Measurements from ENCODE around the gene FOXL1.

Gene FOXL1

DNA sequence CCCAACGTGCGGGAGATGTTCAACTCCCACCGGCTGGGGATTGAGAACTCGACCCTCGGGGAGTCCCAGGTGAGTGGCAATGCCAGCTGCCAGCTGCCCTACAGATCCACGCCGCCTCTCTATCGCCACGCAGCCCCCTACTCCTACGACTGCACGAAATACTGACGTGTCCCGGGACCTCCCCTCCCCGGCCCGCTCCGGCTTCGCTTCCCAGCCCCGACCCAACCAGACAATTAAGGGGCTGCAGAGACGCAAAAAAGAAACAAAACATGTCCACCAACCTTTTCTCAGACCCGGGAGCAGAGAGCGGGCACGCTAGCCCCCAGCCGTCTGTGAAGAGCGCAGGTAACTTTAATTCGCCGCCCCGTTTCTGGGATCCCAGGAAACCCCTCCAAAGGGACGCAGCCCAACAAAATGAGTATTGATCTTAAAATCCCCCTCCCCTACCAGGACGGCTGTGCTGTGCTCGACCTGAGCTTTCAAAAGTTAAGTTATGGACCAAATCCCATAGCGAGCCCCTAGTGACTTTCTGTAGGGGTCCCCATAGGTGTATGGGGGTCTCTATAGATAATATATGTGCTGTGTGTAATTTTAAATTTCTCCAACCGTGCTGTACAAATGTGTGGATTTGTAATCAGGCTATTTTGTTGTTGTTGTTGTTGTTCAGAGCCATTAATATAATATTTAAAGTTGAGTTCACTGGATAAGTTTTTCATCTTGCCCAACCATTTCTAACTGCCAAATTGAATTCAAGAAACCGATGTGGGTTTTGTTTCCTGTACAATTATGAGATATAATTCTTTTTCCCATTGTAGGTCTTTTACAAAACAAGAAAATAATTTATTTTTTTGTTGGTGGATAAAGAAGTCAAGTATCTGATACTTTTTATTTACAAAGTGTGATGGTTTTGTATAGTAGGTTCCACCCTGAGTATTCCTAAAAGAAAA is 9.4 kb upstream of the FOXL1 start:
- DNase-seq, result no peak

DNA sequence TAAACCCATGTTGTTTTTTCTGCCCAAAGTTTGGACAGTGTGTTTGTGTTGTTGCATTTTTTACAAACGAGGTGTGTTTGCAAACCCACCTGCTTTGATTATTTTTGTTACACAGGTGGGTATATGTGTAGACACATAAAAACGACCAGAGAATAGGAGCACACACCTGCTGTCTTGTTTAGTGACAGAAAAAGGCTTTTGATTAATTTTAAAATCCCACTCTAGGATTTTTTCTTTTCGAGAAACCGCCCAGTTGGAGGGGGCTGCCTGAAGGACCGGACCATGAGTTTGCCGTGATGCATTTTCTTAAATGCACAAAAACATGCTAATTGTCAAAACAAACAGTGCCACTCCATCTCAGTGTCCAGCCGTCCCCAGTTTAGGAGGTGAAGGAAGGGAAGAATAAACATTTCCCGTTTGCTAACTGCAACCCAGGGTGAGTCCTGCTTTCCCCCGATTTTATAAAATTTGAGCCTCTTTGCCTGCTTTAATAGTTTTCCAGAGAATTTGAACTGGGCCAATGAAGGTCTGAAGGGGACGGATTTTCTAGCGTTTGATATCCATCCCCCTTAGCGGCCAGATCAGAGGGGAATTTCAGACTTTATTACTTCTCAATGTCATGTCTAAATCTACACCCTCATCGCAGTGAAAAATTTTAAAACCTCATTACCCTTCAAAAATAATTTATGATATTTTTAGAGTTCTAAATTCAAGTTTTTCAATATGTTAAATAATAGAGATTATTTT is 8.5 kb upstream of the FOXL1 start:
- no peak for DNase-seq

DNA sequence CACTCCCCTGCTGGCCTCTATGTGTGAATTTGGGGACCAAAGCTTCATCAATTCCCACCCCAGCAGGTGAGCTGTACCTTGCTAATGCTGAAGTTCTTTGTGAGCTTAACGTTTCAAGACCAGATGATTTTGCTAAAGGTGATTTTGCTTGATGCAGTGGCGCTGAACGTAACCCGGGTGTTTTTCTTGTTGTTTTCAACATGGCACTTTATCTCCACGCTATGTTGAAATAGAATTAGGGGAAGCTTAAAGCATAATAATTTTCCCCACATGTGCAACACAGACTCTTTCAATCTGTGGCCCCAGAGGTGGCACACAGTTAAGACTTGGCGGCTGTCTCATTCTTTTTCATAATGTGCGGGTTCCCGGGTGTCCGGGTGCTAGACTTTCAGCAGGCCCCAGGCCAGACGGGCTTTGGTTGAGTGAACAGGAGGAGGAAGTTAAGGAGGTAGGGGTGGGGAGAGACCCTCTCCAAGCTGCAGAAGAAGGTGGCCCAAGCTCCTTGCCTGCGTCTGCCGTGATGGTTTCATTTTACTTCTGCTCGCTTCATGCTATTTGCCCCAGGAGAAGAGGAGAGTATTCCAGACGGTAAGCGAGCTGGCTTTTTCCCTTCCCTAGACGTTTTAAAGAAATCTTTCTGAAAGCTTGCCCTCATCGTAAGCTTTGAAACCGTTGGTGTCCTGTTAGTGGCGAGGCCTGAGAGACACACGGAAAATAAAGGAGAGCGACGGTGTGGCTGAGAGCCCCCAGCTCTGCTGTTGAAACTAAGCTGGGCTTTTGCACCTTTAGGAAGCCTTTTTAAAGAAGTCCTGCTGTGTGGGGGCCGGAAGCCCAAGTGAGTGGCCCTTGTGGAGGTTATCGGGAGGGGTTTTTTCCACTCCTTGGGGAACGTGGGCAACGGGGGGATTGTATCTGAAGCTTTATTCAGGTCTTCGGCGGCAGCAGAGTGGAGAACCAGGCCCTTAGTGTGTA is 7.5 kb upstream of the FOXL1 start:
- DNase-seq, result no peak

DNA sequence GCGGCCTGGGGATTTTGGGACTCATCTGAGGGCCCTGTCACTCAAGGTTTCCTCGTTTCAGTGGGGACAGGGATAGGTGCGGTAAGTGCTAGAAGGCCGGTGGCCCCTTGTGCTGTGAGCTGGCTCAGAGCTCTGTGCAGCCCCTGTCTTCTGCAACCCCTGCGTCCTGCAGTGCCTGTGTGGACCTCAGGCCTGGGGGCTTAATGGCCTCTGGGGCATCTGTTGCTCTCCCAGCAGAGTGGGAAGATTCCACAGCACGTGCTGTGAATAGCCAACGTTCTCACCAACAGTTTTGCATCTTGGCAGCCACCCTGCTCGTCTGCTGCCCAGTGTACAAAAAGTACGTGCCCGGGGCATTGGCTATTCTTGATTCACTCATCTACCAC is 6.8 kb upstream of the FOXL1 start:
- DNase-seq, result no peak

DNA sequence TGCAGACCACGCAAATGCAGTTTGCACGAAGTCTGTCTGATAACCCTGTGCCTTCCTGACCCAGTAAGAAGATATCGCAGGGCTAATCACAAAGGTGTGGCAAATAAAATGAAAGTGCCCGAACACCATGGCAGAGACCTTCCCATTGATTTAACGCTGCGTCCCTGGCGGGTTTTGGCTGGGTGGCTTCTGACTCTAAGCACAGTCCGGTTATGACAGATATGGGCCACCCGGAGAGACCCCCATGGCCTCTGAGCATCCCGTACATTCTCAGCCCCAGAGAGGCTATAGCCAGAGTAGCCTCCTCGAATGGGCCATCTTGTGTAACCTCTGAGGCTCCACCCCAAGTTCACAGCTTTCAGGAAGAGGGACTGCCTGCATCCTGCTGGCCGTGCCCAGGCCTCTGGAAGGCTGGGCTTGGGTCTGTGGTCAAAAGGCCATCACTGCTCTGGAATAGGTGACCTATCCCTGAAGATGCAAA is 6.3 kb upstream of the FOXL1 start:
- no peak for DNase-seq

DNA sequence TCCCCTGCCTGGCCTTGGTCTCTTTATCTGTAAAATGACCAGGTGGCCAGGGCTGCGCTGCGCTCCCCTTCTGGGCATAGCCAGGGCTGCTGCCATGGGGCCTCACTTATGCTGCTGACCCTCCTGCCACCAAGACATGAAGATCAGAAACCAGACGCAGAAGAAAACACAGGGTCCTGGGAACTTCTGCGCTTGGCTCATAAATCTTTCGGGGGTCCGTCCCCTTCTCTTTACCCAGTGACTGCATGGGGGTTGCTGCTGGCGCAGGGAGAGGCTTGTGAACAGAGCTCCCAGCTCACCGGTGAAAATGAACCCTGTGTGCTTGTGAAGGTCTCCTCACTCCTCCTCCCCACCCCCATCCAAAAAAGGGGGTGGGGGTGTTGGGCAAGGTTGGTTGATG is 5.7 kb upstream of the FOXL1 start:
- DNase-seq, result no peak

DNA sequence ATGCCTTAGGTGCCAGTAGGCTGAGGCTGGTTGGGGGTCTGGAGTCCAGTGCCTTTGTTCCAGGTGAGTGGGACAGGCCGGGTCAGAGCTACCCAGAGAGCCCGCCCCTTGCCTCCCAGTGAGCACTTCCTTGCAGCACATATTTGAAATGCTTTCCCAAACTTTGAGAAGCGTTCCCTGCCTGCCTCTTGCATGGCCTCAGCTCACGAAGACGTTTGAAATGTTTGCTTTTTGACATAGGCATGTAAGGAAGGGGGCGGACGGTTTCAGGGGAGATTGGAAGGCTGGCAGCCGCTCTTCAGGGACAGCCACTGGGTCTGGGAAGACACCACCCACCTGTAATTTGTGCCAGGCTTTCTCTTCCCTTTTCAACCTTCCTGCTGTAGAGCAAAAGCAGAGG is 5.1 kb upstream of the FOXL1 start:
- no peak for DNase-seq

DNA sequence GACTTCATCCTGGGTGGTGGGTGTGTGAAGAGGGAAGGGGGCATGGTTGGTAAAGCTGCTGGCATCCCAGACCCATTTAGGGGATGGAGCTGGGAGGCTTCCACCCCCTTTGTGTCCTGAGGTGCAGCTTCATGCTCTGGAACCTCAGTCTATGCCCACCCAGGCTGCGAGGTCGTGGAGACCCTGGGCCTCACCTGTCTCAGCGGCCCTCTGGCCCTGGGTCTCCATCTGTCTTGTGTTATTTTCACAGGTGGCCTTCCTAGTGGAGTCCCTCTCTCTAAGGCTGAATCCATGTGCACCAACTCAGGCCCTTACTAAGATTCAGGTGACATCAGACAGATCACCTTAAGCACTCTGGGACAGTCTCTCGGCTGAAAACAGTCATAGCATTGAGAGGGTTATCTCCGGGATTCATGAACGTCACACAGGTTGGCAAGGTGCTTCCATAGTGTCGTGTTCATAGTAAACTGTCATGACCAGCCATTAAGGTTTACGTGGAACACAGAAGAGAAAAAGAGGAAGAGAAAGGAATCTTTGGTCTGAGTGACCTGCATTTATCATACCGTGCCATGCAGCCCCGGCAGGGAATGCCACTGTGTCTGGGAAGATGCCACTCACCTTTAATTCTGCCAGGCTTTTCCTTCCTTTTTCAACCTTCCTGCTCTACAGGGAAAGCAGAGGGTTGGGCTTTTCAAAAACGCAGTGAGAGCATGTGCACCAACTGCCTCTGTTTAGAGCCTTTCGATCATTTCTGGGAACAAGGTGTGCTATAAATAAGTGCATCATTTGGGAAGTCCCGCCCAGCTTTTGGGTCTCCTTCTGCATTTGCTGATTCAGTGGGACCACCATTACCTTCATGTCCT is 4.5 kb upstream of the FOXL1 start:
- no peak for DNase-seq

DNA sequence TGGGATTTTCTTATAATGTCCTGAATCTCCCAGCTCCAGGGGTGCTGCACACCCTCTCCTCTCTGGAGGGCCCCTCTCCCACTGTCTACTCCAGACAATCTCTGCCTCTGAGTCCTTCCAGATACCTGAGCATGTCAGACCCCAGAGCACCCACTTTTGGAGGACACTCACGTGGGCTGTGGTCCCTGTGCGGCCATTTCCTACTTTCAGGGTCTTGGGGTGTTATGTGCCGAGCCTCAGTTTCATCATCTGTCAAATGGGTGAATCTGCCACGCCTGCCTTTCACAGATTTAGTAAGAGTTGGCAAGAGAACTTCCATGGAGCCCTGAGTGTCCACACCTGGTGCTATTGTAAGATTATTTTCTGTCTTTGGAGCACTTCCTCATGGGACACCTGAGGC is 3.7 kb upstream of the FOXL1 start:
- no peak for DNase-seq

DNA sequence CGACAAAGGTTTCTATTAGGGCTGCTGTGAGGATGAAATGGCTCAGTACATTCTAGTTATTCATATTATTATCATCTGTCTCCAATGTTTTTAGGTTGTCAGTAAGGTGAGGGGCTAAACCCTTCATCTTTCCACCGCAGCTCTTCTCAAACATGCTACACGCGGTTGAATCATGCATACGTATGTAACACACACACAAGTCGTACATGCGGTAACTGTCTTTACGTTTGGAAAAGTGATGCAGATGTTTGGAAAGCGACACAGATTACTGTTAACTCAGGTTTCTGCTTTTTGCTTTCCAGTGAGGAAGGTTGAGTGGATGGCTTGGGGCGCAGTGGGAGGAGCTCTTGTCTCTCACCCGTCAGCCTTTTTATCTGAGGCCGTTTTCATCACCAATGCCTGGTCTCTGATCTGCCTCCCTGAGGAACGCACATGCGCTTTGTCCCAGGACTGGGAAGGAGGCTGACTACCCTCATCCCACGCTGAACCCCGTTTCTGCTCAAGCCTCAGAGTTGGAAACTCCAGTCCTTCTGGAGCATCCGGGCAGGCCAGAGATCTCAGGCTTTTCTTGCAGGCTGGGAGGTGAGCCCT is 3.2 kb upstream of the FOXL1 start:
- no peak for DNase-seq

DNA sequence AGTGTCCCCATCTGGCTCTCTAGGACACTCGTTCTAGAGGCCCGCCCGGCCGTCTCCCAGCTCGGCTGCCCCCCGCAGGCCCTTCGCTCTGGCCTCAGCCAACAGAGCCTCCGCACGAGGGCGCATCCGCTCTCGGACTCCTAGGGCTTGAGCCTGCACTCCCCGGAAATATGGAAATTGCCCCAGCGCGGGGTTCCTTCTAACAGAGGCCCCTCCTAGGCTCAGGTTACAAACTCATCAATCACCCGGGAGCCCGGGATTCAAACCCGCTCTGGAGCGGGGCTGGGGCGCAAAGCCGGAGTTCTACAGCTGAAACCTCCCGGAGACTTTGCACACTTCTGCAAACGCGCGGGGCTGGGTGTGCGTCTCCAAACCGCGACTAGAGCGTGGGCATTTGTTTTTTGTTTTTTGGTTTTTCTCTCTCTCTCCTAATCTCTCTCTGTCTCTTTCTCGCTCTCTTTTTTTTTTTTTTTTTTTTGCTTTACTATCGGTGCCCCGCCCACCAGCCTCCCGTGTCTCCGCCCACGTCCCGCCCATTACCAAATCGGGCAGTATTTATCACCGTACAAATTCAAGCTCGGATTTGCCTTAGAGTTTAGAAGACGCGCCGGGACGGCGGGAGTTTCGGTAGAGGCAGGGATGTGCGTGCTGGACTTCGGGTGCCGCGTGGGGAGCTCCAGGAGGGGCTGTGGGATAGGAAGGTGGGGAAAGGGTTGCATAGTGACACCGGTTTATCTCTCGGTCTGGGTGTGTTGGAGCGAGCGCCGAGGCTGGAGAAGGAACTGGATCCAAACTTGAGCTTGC is 2.4 kb upstream of the FOXL1 start:
- peak; percentile 80 for DNase-seq

DNA sequence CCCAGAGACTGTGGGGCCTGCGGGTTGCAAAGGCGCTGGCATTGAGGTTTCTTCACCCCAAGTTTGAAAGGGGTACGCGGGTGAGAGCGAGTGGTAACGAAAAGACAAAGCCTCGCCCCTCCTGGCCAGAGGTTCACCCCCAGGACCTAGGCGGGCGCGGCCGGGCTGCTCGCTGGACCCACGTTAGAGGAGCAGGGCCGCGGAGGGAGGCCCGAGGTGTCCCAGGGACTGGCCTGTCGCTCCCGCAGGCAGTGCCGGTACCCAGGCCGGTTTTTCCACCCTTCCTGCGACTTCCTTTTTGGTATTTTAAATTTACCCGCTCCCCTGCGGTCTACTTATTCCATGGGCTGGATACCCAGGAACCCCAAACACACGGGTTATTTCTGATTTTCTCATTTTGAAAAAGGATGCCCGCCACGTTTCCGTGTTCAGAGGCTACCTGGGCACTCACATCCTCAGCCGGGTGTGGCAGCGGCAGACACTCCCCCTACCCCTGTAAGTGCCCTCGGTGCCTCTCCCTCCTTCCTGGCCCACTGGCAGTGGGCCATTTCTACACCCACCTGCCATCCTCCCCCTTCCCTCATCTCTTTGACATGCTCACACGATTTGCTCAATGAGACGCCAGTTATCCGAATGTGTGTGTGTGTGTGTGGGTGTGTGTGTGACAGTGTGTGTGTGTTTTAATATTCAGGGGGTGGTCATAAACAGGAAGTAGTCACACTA is 1.6 kb upstream of the FOXL1 start:
- DNase-seq, result no peak

DNA sequence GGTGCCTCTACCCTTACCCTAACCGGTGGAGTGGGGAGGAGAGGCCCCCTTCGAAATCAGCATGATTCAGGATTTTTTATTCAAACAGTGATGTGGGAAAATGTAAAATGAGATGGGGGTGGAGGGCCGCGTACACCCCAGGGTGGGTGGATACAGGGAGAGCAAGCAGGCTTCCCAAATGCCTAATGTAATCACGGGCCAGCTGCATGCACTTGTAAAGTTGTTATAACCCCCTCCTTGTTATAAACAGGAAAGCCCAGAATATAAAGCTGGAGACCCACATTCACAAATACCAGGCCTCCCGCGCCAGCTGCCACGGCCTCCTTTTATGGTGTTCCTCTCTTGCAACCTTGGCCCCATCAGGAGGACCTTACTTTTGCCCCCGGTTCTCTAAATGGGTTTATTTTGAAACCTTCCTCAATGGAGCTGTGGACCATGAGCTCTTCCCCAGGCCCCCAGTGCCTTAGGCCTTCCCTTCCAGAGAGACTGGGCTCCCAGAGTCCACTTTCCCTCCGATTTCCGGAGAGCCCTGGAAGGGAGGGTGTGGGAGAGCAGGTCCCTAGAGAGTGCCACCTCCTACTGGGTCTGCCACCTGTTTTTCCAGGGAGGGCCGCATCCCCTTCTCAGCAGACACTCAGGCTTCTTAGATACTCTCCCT is 906 bp upstream of the FOXL1 start:
- no peak for DNase-seq

DNA sequence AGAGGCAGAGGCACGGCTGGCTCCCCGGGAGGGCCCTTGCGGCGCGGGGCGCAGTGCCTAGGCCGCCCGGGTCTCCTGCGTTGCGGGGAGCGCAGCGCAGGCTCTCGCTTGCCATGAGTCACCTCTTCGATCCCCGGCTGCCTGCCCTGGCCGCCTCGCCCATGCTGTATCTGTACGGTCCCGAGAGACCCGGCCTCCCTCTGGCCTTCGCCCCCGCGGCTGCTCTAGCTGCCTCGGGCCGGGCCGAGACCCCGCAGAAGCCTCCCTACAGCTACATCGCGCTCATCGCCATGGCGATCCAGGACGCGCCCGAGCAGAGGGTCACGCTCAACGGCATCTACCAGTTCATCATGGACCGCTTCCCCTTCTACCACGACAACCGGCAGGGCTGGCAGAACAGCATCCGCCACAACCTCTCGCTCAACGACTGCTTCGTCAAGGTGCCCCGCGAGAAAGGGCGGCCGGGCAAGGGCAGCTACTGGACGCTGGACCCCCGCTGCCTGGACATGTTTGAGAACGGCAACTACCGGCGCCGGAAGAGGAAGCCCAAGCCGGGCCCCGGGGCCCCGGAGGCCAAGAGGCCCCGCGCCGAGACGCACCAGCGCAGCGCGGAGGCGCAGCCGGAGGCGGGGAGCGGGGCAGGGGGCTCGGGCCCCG is 390 bp downstream of the FOXL1 start:
- peak; percentile 47 for DNase-seq

DNA sequence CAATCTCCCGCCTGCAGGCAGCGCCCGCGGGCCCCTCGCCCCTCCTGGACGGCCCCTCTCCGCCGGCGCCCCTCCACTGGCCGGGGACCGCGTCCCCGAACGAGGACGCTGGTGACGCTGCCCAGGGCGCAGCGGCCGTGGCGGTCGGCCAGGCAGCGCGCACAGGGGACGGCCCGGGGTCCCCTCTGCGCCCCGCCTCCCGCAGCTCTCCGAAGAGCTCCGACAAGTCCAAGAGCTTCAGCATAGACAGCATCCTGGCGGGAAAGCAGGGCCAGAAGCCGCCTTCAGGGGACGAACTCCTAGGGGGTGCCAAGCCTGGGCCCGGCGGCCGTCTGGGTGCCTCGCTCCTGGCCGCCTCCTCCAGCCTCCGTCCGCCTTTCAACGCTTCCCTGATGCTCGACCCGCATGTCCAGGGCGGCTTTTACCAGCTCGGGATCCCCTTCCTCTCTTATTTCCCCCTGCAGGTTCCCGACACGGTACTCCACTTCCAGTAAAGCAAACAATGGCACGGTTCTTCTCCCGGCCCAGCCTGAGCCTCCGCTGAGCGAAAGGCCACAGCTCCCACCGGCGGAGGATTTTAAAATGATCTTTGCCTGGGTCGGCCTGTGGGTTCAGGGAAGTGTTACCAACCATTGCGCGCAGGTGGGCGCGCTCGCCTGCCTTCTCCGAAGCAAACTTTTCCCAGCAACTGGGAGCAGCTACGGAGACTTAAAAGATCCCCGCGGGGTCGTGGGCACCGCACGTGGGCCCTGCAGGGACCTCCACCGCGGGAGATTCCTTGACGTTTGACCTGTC is 1.1 kb downstream of the FOXL1 start:
- no peak for DNase-seq

DNA sequence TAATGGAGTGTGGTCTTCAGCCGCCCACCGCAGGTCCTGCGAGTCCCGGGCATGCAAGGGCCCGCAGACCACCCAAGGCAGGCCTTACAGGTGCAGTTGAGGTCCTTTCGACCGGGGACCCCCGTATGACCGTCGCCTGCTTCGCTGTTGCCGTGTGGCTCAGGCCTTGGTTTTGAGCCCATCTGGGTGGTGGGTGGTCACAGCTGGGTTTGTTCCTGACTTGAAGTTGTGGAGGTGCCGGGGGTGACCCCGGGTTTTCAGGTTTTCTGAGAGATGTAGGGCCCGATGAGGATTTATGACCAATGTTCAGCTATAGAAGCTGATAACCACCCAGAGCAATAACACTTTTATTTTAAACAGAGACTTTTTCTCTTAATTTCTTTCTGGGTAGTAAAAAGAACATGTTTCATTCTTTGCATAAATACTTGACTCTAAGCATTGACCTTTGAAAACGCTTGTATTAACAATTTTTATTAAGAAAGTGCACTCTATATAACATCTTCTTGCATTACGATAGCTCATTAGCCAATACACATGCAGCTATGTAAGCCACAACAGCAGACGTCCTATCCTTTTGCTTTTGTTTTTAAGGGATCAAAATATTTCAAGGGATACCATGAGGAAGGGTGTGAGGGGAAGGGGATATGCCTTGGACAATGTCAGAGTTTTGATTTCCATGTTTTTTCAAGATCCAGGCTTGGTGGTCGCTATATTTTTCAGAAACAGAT is 1.9 kb downstream of the FOXL1 start:
- no peak for DNase-seq

DNA sequence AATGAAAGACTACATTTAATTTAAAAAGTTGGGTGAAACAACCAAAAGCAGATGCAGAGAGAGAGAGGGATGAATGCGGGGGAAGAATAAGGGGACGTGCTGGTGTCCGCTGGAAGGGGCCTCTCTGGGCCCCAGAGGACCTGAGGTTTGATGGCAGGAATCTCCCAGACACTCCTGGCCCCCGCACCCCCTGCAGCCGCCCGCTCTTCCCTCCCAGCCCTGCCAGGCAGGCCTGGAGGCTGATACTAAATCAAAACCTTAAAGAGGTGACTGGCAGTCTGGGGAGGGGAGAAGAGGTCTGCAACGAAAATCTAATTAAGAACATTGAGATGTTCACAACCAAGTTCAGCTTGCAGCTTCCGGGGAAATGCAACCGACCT is 2.4 kb downstream of the FOXL1 start:
- DNase-seq, result no peak
